GM21576 (cell line): ENCODE results near the gene DBNDD2.

ENCODE experiments used
- ATAC-seq: cut with Tn5 transposase; IDR thresholded peaks from one replicate; pipeline ENCODE4 v1.9.1; 2021; ENCODE audit warnings: mild to moderate bottlenecking, moderate library complexity; ENCODE audit not compliant: unreplicated experiment

Gene DBNDD2, protein sequence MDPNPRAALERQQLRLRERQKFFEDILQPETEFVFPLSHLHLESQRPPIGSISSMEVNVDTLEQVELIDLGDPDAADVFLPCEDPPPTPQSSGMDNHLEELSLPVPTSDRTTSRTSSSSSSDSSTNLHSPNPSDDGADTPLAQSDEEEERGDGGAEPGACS

DNA sequence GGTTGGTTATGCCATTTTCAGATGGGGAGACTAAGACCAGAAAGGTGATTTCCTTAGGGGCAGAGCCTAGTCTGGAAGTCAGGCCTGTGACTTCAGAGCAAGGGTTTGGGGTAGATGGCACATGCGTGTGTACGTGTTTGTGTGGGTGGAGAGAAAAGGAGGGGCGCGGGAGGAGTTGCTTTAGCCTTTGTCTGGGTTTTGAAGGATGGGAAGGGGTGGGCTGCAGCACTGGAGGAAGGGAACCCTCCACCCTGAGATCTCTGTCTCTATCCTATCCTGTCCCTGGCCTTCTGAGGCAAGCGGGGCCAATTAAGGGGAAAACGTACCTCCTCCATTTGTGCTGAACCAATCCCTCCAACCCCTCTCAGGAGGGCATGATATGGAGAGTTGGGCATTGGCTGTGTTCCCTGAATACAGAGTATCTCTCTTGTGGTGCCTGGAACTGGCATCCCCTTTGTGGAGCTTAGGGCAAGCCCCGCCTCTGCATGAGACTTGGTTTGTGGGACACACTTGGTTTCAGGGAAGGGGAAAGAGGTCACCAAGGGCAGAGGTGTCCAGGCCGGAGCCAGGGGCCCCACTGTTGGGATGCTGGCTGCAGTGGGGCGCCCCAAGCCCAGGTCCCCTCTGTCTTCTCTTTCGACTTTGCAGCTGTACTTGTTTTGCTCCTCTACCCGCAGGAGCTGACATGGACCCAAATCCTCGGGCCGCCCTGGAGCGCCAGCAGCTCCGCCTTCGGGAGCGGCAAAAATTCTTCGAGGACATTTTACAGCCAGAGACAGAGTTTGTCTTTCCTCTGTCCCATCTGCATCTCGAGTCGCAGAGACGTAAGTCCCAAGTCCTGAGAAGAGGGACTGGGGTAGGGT lies at the start of gene DBNDD2:
TSS of gene DBNDD2 (plus strand) at position 507 of the 863 bp plus-strand sequence. CDS start at position 686, 179 bp downstream.
- no peak for ATAC-seq

DNA sequence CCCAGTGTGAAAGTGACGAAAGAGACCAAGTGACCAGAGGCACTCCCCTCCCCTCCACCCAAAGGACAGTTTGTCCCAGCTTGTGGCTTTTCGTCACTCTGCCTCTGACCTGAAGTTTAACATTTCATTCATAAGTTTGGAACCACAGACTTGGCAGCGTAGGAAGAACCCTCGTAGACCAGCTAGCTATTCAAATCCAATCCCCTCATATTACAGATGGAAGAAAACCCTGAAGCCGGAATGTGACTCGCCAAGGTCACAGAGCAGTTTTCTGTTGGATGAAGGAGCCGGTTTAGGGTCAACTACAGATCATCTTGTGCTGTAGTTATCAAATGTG lies 49.1 kb upstream of the DBNDD2 start:
- ATAC-seq = no peak

DNA sequence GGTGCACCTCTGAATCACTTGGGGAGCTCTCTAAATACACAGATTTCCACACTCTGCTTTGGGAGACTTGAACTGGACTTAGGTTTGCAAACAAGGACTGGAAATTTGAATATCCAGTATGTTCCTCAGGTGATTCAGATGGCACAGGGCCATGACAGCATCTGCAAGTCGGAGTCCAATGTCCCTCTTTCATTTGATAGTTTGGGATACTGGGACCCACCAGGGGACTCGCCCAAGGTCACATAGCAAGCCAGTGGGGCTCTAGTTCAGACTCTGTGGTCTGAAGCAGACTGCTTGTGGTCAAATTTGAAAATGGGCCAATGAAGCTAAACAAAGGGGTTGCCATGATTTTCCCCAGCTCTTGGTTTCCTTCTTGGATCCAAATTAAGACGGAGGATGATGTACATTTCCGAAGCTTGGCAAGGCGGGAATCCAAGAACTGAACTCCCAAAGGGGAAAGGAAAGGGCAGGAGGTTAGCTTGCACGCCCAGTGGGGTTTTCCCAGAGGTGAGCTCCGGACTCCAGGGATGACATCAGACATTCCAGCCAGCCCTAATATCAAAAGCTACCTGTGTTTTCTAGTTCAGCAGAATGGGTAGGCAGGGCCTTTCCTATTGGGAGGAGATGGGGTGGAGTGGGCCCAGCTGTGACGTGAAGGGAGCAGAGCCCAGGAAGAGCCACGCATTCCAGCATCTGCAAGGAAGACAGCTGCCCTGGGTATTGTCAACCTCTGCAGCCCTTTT lies 48.5 kb upstream of the DBNDD2 start:
- no peak for ATAC-seq

DNA sequence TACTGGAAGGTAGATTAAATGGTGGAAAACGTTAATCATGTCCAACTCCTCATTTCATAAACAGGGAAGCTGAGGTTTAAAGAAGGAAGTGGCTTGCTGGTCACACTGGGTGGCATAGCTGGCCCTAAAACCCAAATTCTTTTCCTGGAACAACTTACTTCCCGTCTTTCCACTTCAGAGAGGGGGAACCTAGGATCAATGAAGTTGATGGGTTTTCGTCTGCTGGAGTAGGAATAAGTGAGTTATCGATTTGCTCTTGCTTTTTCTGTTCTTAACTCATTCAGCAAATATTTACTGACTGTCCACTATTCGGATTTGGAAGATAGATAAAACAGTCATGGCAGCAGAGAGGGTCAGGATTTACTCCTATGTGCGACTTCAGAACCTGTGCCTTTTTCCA lies 46.3 kb upstream of the DBNDD2 start:
- ATAC-seq = no peak

DNA sequence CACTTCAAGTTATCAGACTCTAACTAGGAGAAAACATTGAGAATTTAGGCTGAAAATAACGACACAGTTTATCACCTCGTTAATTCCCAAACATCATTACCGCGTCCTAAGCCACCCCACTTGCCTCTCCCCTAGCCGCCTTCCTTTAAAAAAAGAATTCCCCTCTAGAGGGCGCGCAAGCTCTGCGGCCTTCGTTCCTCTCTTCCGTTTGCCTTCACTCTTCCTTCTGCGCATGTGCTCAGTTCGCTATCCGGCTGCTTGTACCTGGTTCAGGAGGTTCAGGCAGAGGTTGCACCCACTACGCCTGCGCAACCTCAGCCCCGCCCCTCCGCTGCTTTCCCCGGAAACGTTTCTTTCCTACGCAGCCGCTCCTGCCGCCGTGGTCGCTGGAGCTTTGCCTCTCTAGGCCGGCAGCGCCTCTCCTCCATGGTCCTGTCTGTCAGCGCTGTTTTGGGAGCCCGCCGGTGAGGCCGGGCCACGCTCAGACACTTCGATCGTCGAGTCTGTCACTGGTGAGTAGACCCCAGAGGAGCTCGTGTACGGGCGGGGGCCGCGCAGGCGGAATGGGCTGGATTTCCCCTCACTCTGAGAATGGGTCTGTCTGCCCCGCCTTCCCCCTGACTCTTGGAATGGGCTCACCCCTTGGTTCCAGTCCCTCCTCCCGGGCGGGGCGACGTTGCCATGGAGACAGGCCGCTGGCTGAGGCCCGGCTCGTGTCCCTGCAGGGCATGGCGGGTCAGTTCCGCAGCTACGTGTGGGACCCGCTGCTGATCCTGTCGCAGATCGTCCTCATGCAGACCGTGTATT lies 45.1 kb upstream of the DBNDD2 start, which contains the start of gene SYS1:
TSS of gene SYS1 (plus strand) at position 353 of the 807 bp plus-strand sequence. CDS start at position 729, 376 bp downstream.
- peak; percentile 78 for ATAC-seq

DNA sequence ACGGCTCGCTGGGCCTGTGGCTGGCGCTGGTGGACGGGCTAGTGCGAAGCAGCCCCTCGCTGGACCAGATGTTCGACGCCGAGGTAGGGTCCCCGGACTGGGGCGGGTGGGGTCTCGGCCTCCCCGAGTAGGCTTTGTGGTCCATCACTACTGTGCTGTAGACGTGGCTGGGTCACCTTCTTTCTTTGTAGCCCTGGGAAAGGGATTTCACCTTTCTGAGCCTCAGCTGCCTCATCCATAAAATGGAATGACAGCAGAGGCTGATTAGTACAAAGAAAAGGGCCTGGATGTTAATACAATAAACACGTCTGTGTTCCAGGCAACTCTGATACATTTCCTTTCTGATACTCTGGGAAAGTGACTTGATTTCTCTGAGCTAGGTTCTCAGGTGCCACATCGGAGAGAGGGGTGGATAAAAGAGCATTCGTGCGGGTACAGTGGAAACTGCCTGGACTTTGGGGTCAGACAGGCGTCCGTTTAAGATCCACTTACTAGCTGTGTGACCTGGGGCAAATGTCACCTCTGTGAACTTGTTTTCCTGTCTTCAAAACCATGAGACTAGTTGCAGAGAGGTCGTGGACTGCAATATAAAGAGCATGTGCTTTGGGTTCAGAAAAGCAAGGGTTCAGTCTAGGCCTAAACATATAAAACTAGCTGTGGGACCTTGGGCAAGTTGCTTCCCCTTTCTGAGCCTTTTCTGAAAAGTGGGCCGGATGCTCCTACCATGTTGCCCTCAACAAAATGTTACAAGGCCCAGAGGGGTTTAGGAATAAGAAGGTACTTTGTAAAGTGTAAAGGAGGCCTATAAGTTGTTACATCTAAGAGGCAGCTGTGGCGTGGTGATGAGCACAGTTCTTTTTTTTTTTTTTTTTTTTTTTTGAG lies 44.2 kb upstream of the DBNDD2 start:
- no peak for ATAC-seq

DNA sequence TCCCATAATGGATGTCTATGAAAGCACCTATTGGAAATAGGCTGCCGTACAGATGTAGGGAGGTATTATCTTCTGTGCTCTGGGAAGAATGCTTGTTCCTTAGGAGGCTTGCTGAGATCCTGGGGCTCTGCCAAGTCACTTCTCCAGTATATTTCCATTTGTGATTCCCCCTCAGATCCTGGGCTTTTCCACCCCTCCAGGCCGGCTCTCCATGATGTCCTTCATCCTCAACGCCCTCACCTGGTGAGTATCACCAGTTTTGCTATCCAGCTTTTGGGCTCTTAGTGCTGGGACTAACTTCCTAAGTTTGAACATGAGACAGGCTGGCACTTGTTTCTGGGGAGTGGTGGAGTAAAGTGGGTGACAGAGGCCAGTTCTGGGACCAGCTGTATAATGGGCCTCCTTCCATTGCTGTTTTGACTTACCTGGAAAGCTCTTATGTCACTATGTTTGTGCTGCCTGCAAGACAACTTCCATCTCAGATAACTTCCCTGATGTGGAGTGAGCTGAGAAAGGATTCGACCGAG lies 42.6 kb upstream of the DBNDD2 start:
- no peak for ATAC-seq

DNA sequence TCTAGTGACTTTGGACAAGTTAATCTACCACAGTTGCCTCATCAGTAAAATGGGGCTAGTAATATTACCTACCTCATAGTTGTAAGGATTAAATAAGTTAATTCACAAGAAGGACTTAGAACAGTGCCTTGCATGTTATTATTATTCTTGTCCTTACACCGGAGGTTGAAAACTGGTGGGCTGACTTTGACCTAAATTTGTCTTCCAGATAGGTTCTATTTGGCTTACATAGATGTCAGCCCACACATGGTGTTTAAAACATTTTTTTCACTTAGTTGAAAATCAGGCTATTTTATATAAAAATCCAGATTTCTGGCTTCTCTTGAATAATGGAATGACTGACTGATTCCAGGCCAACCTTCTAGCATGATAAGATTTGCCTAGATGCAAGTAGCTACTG lies 41.9 kb upstream of the DBNDD2 start:
- ATAC-seq = no peak

DNA sequence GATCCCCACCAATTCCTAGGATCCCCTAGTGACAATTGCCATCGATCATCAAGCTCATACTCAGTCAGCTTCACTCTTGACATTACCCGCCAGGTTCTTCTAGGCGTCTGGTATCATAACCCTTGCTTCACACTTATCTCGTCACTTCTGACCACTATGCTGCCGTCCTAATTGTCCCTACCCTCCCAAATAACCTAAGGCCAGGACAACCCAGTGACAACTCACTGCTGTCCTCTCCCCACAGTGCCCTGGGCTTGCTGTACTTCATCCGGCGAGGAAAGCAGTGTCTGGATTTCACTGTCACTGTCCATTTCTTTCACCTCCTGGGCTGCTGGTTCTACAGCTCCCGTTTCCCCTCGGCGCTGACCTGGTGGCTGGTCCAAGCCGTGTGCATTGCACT lies 41.5 kb upstream of the DBNDD2 start:
- no peak for ATAC-seq

DNA sequence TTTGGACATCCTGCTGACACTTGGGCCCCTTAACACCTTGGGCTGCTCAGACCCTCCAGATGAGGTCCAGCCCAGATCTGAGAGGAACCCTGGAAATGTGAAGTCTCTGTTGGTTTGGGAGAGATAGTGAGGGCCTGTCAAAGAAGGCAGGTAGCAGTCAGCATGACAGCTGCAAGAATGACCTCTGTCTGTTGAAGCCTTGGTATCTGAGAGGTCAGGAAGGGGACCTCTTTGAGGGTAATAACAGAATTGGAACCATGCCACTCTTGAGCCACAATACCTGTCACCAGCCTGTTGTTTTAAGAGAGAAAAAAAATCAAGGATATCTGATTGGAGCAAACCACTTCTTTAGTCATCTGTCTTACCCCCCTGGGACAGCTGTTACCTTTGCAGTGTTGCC lies 41.0 kb upstream of the DBNDD2 start:
- no peak for ATAC-seq

DNA sequence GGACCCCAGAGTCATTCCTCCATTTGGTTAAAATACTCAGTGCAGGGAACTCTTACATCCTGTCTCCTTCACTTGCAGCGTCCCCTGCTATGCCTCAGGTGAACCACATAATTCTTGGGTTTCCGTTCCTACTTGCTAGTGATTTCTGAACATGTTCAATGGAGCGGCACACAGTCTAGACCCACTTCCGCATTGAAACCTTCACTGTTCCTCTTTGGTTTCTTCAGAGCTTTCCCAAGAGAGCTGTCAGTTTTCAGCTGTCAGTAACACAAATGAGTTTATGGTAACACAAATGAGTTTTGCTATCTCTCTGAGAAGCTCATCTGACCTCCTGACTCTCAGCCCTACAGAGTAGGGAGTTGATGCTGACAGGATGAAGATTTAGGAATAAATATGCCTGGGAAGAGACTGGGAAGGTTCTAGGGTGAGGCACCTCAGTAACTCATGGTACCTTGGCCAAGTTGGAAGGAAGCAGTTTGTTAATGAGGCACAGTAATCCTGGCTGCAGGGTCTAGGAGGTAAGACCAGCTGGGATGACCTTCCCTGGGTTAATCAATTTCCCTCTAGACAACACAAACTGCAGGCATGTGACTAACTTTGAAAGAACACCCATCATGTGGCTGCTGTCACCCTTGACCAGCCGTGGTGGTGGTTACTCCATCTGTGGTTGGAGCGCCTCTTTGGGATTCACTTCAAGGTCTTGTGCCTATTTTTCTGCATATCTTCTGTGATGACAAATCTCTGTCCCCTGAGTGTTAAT lies 39.7 kb upstream of the DBNDD2 start:
- ATAC-seq = peak; percentile 82

DNA sequence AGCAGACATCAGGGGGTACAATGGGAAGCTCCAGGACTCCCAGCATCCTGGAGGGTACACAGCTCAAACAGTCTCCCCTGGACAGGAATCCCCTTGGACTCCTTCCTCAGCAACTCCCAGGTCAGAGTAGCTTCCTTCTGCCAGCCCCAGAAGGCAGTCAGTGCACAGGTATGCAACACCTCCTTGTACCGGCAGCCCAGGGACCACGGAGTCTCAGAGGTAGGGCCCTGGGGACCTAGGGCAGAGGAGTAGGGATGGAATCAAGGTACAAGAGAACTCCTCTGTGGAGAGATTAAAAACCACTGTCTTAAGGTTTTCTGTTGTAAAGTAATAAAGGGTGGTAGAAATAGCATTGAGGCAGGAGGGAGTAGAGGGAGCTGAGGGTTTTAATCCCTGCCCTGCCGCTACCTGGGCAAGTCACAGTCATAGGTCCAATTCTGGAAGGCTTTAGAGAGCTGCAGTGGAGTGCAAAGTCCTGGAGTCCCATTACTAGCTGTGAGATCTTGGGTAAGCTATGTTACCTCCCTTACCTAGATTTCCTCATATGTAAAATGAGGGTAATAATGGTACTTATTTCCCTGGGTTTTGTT lies 37.4 kb upstream of the DBNDD2 start:
- no peak for ATAC-seq

DNA sequence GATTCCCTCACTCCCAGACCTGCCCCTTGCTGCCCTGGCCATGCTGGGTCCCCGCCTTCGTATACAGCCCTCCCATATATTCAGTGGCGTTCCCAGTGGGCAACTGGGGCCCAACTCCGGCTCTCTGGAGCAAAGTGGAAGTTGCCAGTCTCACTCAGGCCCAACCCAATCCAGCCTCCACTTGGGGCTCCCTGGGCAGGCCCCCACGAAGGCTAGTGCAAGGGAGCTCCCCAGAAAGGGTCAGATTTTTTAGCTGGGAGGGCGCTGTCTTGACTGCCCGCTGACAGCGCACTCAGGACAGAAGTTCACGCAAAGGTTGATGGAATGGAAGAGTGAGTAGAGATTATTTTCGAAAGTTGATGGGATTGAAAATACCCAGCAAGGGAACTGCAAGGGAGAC lies 35.8 kb upstream of the DBNDD2 start:
- no peak for ATAC-seq

DNA sequence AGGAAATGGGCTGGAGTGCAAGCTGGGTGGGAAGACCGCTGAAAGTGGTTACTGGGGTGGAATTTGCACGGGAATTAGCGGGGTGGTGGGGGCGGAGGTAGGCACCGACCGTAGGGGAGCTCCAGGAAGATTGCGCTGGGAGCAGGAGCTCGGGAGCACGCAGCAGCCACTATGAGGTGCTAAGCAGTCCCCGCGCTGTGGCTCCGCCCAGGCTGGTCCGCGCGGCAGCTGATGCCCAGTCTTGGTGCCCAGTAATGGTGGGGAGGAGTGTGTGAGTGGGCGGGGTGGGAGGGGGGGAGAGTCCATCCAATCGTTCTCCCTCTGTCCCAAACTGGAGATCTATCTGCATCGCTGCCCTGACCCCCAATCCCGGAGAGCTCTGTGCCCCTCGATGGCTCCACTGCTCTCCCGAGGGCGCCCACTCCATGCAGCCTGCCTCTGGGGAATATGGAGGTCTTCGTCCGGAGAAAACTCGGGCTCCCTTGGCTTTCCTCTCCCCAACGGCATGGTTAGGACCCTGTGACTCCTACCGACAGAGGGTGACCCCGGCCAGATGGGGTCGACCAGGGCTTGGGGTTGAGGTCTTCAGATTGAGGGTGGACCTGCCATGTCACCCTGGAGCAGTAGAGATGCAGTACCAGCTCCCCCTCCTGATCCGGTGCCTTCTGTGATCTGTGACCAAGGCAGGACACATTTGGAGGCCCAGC lies 35.3 kb upstream of the DBNDD2 start:
- no peak for ATAC-seq

DNA sequence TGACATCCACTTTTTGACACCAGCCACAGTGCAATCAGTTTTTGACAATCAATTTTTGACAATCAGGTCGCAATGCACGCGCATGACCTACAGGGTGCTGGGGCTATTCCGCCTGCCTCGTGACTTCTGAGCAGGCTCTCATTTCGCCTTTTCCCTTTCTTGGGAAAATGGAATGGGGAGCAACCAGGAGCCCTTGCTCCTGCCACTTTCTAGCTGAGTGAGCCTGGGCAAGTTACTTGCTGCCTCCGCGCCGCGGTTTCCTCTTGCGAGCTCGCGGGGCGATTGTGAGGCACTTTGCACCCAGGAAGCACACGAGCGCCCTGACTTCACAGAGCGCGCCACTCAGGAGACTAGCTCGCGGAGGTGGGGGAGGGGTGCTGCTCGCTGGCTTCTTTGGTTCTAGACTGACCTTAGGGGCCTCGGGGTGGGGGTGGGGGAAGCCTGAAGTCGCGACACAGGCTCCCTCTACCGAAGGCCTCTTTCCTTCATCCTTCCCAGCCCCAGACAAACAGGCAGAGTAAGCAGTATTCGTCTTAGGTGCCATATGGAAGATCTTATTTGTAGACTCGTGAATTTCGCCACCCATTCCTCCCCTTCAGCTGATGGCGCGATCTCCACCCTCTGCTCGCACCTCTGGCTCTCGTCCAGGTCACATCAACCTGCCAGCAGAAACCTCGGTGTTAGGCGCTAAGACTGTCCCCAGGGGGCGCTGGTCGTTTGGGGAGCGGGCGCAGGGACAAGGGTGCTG lies 34.6 kb upstream of the DBNDD2 start:
- peak; percentile 74 for ATAC-seq

DNA sequence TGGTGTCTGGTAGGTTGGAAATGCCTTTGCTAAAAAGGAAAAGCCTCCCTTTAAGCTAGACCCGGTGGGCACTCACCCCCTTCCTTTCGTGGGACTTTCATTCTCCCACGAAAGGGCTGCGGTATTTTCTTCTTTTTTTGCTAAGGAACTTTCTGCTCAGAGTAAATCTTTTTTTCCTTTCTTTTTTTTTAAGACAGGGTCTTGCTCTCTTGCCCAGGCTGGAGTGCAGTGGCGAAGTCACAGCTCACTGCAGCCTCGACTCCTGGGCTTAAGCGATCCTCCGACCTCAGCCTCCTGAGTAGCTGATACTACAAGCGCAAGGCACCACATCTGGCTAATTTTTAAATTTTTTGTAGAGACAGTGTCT lies 34.0 kb upstream of the DBNDD2 start:
- ATAC-seq = no peak

DNA sequence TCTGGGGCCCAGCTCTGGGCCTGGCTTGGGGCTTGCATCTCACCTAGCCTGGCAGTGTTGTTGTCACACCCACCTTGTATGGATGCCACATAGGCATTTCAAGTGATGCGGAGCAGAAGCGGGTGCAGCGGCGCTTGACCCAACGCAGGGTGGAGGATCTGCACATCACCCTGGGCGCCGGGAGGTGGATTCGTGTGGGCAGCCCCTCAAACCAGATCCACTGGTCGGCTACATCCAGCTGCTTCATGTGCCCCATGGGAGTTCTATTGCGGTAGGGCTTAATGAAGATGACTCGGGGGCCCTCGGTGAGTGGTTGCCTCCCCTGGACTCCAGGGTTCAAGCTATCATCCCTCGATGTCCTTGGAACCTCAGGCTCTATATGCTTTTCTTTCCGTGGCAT lies 33.1 kb upstream of the DBNDD2 start:
- no peak for ATAC-seq
